HG03457 (cell line): ENCODE measurements around the gene NR1D2.

Source experiments
- ATAC-seq: cut with Tn5 transposase; IDR thresholded peaks from one replicate; pipeline ENCODE4 v1.9.1; 2021; ENCODE audit warnings: moderate number of reproducible peaks; ENCODE audit not compliant: unreplicated experiment

NR1D2 gene

GRCh38 chr3:23928524-23928923 lies 16.6 kb upstream of the NR1D2 start:
- ATAC-seq: no peak

- no peak for ATAC-seq
Measured at GRCh38 chr3:23931597-23931996, 13.5 kb upstream of the NR1D2 start.

GRCh38 chr3:23932571-23932970 lies 12.5 kb upstream of the NR1D2 start:
- ATAC-seq: no peak

- no peak for ATAC-seq
Measured at GRCh38 chr3:23934253-23934652, 10.8 kb upstream of the NR1D2 start.

GRCh38 chr3:23937296-23937695 lies 7.8 kb upstream of the NR1D2 start:
- ATAC-seq: no peak

GRCh38 chr3:23938688-23939087 lies 6.4 kb upstream of the NR1D2 start:
- ATAC-seq: no peak

GRCh38 chr3:23940775-23941174 lies 4.3 kb upstream of the NR1D2 start:
- no peak for ATAC-seq

GRCh38 chr3:23941440-23941839 lies 3.6 kb upstream of the NR1D2 start:
- no peak for ATAC-seq

GRCh38 chr3:23942546-23942945 lies 2.5 kb upstream of the NR1D2 start:
- ATAC-seq: no peak

- no peak for ATAC-seq
Measured at GRCh38 chr3:23944007-23944783, 891 bp upstream of the NR1D2 start.

GRCh38 chr3:23945663-23945912 lies 502 bp downstream of the NR1D2 start:
- no peak for ATAC-seq

- peak; percentile 66 for ATAC-seq
Measured at GRCh38 chr3:23945913-23946687, 1.0 kb downstream of the NR1D2 start.

- no peak for ATAC-seq
Measured at GRCh38 chr3:23948761-23949160, 3.7 kb downstream of the NR1D2 start.

- peak; percentile 18 for ATAC-seq
Measured at GRCh38 chr3:23949784-23950183, 4.7 kb downstream of the NR1D2 start.

- peak; percentile 31 for ATAC-seq
Measured at GRCh38 chr3:23950293-23950692, 5.2 kb downstream of the NR1D2 start.

GRCh38 chr3:23952646-23953045 lies 7.6 kb downstream of the NR1D2 start:
- peak; percentile 42 for ATAC-seq

GRCh38 chr3:23953523-23953922 lies 8.4 kb downstream of the NR1D2 start:
- no peak for ATAC-seq

GRCh38 chr3:23954144-23954543 lies 9.1 kb downstream of the NR1D2 start:
- ATAC-seq: no peak

GRCh38 chr3:23956701-23957100 lies 11.6 kb downstream of the NR1D2 start:
- ATAC-seq: no peak

GRCh38 chr3:23959135-23959900 lies 14.2 kb downstream of the NR1D2 start:
- ATAC-seq: no peak

- ATAC-seq: no peak
Measured at GRCh38 chr3:23960649-23961048, 15.6 kb downstream of the NR1D2 start.

- ATAC-seq: no peak
Measured at GRCh38 chr3:23961066-23961465, 16.0 kb downstream of the NR1D2 start.
